ENCODE results near the gene F2RL2. TPM values are rescaled to one million over a fixed set of nuclear protein-coding genes. Genes with fewer than 3 reads are reported as not detected.

F2RL2 gene
- polyA plus RNA-seq (ENCODE audit: insufficient read length in 10 of 10) = 10 to 100 TPM in 1 of 10 donors, 1 to 10 TPM in 9; 1.2 to 10.5 (median 2.4) TPM
- long read RNA-seq, donor 1, partial matches to known transcripts = 0 of 1 reads
- long read RNA-seq, donor 1, other reads (novel, unspliced or antisense) = 0 of 1 reads
- long read RNA-seq, donor 2 = 0 reads
- long read RNA-seq, donor 3 = 0 reads
- long read RNA-seq, donor 4 = 0 reads
- long read RNA-seq, donor 5, partial matches to known transcripts = 0 of 2 reads
- long read RNA-seq, donor 5, other reads (novel, unspliced or antisense) = 0 of 2 reads
- long read RNA-seq, donor 6 = 0 reads
- long read RNA-seq, donor 7 = 0 reads
- long read RNA-seq, donor 8, partial matches to known transcripts = 0 of 2 reads
- long read RNA-seq, donor 8, other reads (novel, unspliced or antisense) = 0 of 2 reads
- long read RNA-seq, donor 9, partial matches to known transcripts = 0 of 1 reads
- long read RNA-seq, donor 9, other reads (novel, unspliced or antisense) = 0 of 1 reads

GRCh38 chr5:76622973-76623596 lies at the start of gene F2RL2:
TSS of gene F2RL2 (minus strand) at chr5:76623403. CDS start at chr5:76623230, 173 bp downstream.
- DNase-seq = peak; percentile 44 to 76 (median 73)

- no peak for DNase-seq
Observed at GRCh38 chr5:76672242-76672641, 49.0 kb upstream of the F2RL2 start.

GRCh38 chr5:76670508-76670907 lies 47.3 kb upstream of the F2RL2 start:
- DNase-seq = no peak

GRCh38 chr5:76669245-76669644 lies 46.0 kb upstream of the F2RL2 start:
- no peak for DNase-seq

GRCh38 chr5:76667495-76667894 lies 44.3 kb upstream of the F2RL2 start:
- no peak for DNase-seq

- DNase-seq = no peak
Observed at GRCh38 chr5:76664079-76664478, 40.9 kb upstream of the F2RL2 start.

- no peak for DNase-seq
Observed at GRCh38 chr5:76663573-76663972, 40.4 kb upstream of the F2RL2 start.

- no peak for DNase-seq
Observed at GRCh38 chr5:76662521-76662920, 39.3 kb upstream of the F2RL2 start.

GRCh38 chr5:76660360-76660759 lies 37.2 kb upstream of the F2RL2 start:
- no peak for DNase-seq

GRCh38 chr5:76657683-76658311 lies 34.6 kb upstream of the F2RL2 start:
- no peak for DNase-seq

- no peak for DNase-seq
Observed at GRCh38 chr5:76657091-76657490, 33.9 kb upstream of the F2RL2 start.

GRCh38 chr5:76652809-76653414 lies 29.7 kb upstream of the F2RL2 start:
- no peak for DNase-seq

GRCh38 chr5:76649140-76649539 lies 25.9 kb upstream of the F2RL2 start:
- no peak for DNase-seq

GRCh38 chr5:76643371-76643770 lies 20.2 kb upstream of the F2RL2 start:
- no peak for DNase-seq

GRCh38 chr5:76642390-76643040 lies 19.3 kb upstream of the F2RL2 start:
- no peak for DNase-seq

GRCh38 chr5:76641514-76642120 lies 18.4 kb upstream of the F2RL2 start:
- peak; percentile 53 to 72 (median 69) for DNase-seq

- no peak for DNase-seq
Observed at GRCh38 chr5:76638479-76638878, 15.3 kb upstream of the F2RL2 start.

- DNase-seq = no peak
Observed at GRCh38 chr5:76637490-76637889, 14.3 kb upstream of the F2RL2 start.

- DNase-seq = no peak
Observed at GRCh38 chr5:76634661-76635060, 11.5 kb upstream of the F2RL2 start.

GRCh38 chr5:76626738-76627137 lies 3.5 kb upstream of the F2RL2 start:
- DNase-seq = no peak
